Stimulated activated CD4-positive, alpha-beta T cell treated with anti-CD3 and anti-CD28 coated beads, Interleukin-1b, Interleukin-23, amount 100 ng/mL, for 4 hours (primary cell): ENCODE results near the gene SLC9B1.
A peak's percentile ranks its signal among the peaks of the same experiment; 100 is the strongest.
"Not testable (repeated sequence)": the region's sequence is repeated elsewhere in the genome, so short reads cannot be mapped to it uniquely, and the experiment has no call there.

Source experiments
- DNase-seq, 2 donors: peaks; one replicate each; pipeline ENCODE4 v3.0.0-alpha.2; 2020; ENCODE audit warnings: low read depth in 2 of 2

The SLC9B1 gene

DNA sequence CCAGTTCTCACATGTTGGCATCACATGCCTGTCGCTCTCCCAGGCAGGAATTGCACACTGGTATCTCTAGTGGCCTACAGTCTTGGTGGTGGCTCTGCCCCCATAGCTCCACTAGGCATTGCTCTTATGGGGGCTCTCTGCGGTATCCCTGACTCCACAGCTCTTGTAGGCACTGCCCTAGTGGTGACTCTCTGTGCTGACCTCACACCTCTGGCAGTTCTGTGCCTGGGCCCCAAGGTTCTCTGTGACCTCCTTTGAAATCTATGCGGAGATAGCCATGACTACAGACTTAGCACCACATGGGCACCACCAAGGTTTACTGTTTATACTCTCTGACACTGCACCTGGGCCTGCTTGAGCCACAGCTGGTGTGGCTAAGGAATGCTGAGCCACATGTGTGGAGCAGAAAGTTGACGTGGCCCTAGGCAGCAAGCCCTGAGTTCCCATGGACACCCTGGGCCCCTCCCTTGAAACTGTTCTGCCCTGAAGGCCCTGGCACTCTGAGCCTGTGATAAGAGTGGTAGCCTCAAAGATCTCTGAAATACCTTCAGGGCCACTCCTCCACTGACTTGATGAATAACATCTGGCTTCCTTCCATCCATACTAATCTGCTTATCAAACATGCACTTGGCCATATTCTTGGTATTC is 8.0 kb downstream of the SLC9B1 start:
- DNase-seq: no peak

DNA sequence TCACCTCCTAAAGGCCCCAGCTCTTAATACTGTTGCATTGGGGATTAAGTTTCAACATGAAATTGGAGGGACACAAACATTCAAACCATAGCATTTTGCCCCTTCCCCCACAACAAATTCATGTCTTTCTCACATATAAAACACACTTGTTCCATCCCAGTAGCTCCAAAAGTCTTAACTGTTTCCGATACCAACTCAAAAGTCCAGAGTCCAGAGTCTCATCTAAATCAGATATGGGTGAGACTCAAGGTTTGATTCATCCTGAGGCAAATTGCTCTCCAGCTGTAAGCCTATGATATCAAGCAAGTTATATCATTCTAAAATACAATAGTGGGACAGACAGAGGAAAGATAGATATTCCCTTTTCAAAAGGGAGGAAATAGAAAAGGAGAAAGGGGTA is 8.7 kb downstream of the SLC9B1 start:
- no peak for DNase-seq

DNA sequence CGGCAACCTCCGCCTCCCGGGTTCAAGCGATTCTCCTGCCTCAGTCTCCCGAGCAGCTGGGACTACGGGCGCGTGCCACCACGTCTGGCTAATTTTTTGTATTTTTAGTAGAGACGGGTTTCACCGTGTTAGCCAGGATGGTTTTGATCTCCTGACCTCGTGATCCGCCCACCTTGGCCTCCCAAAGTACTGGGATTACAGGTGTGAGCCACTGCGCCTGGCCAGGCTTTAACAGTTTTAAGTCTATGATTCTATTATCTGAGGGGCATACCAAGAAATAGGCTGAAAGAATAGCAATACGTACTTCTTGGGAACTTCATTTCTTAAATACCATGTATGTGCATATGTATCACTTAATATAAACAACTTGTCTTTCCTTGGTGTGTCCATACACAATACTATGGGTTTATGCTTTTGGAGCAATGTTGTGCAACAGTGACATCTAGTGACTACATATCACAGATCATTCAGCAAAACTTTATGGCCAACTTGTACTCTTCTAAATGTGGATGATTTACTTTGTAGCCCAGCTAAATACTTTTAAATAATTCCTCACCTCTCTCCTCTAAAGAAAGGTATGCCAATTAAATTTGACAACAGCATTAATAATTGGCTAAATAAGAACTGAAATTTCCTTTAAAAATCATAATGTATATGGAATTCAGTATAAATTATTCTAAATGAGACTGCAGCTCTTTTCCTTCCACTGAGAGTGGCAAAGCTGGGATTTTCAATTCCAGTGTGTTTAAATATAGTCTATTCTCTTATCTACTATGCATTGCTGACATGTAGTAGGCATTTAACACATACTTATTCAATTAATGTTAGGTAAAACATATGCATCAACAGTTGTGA is 10.4 kb downstream of the SLC9B1 start:
- peak in 1 of 2 donors; percentile 28 for DNase-seq

DNA sequence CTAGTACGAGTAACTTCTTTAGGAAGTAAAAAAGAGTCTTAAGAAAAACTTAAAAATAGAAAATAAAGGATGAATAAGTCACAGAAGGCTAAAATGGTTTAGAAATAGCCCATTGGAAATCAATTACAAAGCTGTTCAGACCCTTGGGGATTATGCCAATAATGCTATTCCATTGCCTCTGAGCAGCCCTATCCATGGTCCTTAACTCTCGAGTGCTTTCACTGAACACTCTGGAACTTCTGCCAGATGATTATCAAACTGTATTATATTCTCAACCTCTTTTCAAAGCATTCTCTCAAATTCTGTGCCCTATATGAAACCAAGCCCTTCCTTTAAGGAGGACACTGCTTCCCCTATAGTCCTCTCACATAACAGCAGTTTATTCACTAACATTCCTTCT is 17.0 kb downstream of the SLC9B1 start:
- no peak for DNase-seq

DNA sequence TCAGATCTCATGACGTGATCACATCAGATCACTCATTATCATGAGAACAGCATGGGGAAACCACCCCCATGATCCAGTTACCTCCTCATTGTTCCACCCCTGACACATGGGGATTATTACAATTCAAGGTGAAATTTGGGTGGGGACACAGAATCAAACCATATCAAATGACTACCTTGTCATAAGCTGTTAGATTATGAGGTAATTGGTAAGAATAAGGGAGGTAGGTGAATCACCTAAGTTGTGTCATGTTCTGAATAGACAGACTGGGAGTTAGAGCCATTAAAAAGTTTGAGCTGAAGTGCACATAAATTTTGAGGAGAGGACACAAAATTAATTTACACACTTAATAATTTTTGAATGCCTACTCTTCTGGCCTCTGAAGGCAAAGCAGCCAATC is 24.7 kb downstream of the SLC9B1 start:
- no peak for DNase-seq

DNA sequence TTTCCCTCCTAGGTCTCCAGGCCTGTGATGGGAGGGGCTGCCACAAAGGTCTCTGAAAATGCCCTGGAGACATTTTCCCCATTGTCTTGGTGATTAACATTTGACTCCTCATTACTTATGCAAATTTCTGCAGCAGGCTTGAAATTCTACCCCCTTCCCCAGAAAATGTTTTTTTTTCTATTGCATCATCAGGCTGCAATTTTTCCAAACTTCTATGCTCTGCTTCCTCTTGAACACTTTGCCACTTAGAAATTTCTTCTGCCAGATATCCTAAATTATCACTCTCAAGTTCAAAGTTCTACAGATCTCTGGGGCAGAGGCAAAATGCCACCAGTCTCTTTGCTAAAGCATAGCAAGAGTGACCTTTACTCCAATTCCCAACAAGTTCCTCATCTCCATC is 25.5 kb downstream of the SLC9B1 start:
- DNase-seq: not testable (repeated sequence)

DNA sequence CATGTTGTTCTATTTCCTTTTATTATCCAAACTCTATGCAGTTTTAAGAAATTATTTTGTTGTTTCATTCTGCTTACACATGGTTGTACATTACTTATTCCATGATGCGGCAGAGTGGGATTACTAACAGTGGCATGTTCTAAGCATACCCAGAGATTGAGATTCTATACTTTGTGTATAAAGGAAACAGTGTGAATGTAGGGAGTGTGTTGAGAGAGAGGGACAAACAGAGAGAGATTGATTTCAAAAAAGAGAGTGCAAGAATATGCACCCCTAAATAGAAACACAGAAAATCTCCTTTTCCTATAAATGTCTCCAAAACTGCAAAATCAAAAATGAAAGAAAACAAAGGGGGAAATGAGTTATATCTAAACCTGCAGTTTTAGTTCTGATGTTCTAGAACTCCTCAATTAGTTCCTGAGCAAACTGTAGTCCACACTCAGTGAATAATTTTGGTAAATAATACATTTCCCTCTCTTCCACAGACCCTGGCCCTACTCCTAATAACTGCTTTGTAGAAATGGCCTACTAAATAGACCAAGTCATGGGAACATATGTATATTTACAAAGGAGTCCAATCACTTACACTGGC is 31.0 kb downstream of the SLC9B1 start:
- DNase-seq: no peak

DNA sequence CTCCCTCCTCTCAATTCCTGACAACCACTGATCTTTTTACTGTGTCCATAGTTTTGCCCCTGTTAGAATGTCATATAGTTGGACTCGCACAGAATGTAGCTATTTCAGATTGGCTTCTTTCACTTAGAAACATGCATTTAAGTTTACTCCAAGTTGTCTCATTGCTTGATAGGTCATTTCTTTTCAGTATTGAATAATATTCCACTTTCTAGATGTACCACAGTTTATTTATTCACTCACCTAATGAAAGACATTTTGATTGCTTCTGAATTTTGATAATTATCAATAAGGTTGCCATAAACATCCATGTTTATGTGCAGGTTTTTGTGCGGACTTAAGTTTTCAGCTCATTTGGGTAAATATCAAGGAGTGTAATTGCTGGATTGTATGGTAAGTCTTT is 38.5 kb downstream of the SLC9B1 start:
- DNase-seq: no peak

DNA sequence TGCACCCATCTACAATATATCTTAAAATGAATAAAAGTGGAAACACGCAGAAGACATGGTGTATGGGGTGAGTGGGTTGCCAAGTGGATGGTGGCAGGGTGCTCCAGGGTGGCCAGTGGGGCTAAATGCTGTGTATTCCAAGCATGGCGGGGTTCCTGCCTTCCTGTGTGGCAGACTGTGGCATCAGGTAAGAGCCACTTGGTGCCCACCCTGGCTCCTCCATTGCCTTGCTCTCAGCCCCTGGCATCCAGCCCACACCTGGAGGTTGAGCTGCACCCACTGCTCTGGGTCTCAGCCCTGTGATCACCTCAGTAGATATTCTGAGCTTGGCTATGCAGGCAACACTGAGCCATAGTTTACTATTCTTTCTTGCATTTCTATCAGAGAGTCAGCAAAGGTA is 57.7 kb downstream of the SLC9B1 start:
- DNase-seq: not testable (repeated sequence)

DNA sequence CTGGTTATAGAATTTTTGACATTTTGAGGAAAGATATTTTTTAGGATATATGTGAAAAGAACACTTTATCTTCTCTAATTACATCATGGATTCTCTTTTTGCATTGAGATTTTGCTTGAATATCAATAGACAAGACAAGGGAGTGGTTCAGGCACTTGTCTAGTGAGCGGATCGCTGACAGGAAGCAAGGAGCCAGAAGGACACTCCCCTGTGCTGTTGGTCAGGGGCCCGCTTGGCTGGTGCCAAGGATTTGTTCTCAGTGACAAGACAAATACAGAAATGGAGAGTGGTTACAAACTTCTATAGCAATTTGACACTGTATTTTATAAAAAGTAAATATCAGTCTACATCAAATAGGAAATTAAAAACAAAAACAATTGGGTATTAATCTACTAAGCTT is 60.0 kb downstream of the SLC9B1 start:
- no peak for DNase-seq

DNA sequence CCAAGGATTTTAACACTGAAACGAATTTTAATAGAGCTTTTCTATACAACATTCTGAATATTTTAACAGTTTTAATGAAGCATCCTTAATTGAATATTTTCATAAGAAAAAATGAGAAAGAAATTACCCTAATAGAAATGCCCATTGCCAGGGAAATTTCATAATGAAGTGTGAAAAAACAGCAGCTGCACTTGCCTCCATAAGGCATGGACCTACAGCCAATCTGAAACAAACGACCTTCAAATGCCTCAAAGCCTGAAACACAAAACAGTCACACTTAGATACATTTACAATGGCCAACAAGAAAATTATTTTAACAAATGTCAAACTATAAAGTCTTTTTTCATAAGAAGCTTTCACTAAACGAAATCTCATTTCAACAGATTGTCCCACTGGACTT is 74.4 kb downstream of the SLC9B1 start:
- no peak for DNase-seq

DNA sequence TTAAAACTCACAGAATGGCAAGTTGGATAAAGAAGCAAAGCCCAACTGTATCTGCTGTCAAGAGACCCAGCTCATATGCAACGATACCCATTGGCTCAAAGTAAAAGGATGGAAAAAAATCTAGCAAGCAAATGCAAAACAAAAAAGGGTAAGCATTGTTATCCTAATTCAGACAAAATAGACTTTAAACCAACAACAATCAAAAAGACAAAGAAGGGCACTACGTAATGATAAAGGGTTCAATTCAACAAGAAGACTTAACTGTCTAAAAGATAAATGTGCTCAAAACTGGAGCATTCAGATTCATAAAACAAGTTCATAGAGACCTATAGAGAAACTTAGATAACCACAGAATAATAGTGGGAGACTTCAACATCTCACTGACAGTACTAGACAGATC is 81.4 kb downstream of the SLC9B1 start:
- DNase-seq: not testable (repeated sequence)

DNA sequence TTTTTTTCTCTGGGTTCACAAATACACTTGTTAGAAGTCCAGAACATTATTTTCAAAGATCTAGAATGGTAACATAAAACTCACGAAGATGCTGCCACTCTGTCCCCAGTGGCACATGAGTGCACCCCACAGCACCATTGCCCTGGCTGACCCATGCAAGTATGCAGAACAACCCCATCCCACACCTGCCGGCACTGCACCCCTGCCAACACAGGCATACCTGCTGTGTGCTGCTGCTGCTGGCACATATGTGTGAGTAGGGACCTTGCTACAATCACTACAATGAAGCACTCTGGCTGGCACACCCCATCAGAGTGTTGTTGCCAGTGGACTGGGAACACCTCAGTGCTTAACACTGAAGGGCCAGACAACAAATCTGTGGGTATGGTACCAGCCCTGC is 83.8 kb downstream of the SLC9B1 start:
- DNase-seq: no peak

DNA sequence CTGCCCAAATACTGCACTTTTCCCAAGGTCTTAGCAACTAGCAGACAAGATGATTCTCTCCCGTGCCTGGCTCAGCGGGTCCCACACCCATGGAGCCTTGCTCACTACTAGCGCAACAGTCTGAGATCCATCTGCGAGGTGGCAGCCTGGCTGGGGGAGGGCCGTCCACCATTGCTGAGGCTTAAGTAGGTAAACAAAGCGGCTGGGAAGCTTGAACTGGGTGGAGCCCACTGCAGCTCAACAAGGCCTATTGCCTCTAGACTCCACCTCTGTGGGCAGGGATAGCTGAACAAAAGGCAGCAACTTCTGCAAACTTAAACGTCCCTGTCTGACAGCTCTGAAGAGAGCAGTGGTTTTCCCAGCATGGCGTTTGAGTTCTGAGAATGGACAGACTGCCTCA is 99.8 kb downstream of the SLC9B1 start:
- not testable (repeated sequence) for DNase-seq

DNA sequence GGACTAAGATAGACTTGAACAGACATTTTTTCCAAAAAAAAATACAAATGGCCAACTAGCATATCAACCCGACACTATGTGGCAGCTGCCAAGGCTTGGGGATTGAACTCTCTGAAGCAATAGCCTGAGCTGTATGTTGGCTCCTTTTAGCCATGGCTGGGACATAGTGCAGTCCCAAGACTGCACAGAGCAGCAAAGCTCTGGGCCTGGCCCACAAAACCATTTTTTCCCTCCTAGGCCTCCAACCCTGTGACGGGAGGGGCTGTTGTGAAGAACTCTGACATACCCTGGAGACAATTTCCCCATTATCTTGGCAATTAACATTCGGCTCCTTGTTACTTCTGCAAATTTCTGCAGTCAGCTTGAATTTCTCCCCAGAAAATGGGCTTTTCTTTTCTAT is 100.6 kb downstream of the SLC9B1 start:
- DNase-seq: no peak

DNA sequence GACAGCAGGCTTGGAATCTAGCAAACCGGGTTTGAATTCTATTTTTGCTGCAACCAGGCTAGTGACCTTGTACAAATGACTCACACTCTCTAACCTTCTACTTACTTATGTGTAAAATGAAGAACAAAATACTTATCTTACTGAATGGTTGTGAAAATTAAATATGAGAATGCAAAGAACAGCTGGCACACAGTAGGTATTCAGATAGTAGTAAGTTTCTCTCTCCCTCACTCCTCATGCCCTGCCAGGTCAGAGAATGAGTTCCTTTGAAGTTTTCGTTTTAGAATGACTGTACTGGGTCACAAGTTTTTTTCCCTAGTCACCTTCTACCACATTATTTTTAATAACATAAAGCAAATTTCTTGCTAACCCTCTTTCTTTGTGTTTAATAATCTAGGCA is 117.7 kb downstream of the SLC9B1 start:
- DNase-seq: no peak

DNA sequence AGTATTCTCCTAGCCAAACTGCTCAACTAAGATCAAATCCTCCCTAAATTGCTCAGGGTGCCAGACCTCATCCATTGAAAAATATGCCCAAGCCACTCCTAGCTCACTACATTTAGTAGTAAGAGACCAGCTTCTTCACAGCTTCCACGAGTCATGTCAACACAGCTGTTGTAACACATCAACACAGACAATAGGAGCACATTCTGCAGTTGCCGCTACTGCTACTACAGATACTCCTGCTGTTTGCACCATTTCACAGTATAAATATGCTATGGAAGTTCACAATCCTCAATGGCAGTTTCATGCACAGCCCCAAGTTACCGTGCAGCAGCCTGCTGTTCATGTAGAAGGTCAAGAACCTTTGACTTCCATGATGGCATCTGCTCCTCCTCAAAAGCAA is 121.9 kb downstream of the SLC9B1 start:
- DNase-seq: not testable (repeated sequence)

DNA sequence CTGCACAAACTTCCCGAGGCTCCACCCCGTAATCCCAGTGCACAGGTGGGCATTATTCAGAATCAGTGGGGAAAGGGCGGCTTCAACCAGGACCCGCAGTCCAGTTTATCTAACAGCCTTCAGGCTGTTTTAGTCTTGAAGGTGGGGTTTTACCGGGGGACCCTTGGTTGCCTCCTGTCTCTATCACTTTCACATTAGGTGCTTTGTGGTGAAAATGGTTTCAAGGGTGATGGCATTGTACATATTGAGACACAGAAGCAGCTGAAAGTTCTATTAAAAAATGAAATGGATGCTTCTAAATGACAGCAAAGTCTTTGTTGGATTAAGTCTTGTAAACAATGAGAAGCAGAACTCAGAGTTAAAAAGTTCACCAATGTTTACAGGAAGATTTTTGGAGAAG is 123.0 kb downstream of the SLC9B1 start:
- DNase-seq: not testable (repeated sequence)

DNA sequence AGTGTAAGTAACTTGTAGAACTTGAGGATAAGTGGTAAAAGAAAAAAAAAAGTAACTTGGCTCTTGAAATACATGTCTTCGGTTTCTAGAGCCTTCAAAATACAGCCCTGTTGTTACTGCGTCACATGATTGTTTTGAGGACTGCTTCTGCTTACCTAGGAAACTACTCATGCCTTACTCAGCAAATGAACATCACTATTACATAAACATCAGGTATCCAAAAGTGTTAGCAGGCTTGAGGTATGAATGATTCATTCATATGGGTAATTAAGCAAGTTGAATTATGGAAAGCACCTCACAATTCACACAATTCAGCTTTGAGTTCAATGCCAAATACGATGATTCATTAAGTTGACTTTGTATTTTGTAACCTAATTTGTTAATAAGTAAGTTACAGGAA is 129.6 kb downstream of the SLC9B1 start:
- not testable (repeated sequence) for DNase-seq

DNA sequence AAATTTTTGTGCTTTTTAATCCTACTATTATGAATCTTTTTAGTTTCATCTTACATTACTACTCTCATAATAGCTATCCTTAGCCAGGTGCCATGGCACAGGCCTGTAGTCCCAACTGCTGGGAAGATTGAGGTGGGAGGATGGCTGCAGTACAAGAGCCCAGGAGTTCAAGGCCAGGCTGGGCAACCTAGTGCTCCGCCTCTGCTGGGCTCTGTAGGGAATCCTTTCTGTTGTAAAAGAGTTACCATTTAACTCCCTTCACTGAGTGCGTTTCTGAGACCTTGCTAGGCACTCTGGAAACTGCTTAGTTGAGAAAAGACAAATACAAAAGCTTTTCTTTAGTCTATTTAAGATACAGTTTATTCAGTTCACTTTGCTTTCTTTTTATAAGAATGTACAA is 130.9 kb downstream of the SLC9B1 start:
- not testable (repeated sequence) for DNase-seq

DNA sequence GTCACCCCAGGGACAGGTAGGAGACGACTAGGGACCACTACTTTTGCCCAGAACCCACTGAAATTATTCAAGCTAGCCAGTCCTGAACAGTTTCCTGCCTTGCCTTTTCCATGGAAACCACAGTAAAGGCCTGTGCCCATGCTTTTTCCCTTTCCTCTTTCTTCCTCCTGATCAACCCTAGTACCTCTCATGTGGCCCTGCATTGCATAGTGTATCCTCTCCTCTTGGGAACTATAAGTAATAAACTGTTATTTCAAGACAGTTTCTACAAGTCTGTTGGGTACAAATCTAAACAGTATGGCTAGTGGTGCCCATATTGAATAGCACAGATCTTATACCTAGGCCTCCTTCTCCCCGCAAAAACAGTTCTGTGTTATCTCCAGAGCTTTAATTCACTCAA is 136.2 kb downstream of the SLC9B1 start:
- DNase-seq: no peak

DNA sequence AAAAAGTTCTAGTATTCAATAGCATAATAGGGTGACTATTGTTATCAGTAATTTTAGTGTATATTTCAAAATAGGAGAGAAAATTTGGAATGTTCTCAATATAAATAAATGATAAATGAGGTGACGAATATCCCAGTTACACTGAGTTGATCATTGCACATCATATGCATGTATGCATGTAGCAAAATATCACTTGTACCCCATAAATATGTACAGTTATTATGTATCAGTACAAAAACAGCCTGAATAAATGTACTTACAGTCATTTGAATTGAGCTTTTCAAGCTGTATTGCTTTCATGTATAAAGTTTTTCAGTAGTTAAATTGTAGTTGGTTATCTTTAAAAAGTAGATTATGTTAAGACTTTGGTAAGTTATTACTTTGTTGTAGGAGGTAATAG is 138.2 kb downstream of the SLC9B1 start:
- no peak for DNase-seq

DNA sequence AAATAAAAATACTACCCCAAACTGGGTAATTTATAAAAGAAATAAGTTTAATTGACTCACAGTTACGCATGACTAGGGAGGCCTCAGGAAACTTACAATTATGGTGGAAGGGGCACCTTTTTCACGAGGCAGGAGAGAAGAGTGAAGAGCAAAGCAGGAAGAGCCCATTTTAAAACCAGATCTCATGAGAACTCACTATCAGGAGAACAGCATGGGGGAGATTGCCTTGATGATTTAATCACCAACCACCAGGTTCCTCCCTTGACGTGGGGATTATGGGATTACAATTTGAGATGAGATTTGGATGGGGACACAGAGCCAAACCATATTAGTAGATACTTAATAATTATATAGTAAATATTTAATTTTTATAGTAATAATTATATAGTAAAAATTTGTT is 140.6 kb downstream of the SLC9B1 start:
- no peak for DNase-seq
